GM21786 (cell line): Measurements from ENCODE around the gene ZNF500.
A peak's percentile ranks its signal among the peaks of the same experiment; 100 is the strongest.

ENCODE experiments used
- ATAC-seq: cut with Tn5 transposase; IDR thresholded peaks from one replicate; pipeline ENCODE4 v1.9.1; 2021; ENCODE audit not compliant: unreplicated experiment

Gene ZNF500

DNA sequence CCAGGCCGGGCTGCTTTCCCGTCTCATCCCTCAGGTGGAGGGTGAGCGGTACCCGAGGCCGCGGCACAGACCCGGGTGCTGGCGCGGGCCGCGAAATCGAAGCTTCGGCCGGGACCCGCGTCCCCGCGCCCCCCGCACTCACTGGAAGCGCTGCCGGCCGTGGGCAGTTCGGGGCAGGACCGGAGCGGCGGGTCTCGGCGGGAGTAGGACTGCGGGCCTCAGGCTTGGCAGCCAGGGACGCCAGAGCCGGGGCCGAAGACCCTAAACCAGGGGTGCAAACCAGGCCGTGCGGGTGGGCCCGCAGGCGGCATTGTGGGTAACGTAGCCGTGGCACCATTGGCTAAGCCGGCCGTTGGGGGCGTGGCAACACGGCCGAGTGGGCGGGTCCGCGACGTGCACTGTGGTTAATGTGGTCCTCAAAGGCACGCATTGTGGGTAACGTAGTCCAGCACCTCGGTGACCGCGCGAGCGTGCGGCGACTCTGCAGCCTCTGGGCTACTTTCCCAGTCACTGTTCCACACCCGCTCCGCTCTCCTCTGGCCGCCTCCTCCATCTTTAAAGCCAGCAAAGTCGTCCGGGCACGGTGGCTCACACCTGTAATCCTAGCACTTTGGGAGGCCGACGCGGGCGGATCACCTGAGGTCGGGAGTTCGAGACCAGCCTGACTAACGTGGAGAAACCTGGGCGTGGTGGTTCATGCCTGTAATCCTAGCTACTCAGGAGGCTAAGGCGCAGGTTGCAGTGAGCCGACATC is at the start of gene ZNF500:
TSS of gene ZNF500 (minus strand) at position 288 of the 754 bp plus-strand sequence. CDS start 1,184 bp downstream, outside the sequence.
- ATAC-seq = peak; percentile 91

DNA sequence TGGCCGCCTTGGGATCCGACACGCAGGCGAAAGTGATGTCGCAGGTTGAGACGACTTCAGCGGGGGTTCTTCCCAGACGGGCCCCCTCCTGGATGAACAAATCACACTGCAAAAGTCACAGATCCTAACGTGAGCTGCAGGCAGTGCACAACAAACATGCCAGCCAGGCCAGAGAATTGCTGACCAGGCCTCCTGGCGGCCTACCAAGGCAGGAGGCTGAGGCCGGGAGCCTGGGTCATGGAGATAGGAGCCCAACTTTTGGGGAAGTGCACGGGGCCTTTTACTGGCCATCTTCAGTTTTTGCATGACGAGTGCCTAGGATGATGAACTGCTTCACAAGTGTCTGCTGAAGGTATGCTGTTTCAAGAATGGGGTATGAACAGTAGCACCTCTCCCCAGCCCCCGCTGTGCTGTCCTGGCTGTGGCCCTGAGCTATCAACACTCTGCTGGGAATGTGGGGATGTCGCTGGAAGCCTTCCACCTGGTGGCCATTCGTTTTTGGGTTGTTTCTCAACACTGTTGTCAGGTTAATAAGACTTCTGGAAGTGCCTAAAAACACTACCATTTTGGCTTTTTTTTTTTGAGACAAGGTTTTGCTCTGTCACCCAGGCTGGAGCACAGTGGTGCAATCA is 47.7 kb upstream of the ZNF500 start:
- no peak for ATAC-seq

DNA sequence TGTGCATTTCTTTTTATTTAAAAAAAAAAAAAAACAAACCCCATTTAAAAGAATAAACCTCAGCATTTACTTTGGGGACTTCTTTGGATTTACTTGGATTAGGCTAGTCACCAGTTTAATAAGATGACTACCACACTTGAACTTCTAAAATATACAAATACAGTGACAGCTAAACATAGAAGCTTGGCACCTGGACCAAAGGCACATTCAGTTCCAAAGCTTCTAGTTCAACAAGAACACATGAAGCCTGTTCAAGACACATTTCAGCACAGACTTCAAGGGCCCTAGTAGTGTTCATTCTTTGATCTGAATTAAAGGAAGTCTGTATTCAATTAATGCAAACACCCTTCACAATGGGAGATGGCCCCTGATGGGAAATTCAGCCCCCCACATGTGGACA is 47.1 kb upstream of the ZNF500 start:
- ATAC-seq = no peak

DNA sequence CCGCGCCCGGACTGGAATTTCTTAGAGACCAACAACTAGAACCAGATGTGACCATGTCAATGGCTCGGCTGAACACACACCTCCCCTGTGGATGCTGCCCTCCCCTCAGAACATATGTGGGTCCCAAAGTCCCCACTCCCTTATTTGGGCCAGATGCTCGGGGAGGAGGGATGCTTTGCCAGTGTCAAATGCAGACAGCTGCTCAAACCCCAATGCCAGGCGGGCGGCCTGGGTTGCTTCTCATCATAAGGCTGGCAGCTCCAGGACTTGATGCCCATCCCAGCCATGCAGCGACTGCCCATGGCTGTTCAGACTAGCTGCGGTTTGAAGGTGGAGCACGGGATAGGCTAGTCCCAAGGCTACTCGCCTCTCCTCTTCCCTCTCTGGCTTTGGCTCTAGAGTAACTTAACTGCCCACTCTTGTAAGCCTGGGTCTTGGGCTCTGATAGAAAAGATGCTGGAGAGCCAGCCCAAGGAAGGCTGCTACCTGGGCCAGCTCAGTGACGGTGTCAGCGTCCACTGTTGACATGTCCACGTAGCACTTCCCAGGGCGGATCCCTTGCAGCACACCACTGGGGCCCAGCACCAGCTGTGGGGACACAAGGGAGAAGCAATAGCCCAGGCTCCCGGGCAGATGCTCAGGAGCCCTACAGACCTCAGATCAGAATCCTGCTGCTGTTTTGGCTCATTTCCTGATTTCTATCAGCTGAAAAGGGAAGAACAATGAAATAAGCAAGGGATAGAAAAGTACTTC is 46.5 kb upstream of the ZNF500 start:
- ATAC-seq = no peak

DNA sequence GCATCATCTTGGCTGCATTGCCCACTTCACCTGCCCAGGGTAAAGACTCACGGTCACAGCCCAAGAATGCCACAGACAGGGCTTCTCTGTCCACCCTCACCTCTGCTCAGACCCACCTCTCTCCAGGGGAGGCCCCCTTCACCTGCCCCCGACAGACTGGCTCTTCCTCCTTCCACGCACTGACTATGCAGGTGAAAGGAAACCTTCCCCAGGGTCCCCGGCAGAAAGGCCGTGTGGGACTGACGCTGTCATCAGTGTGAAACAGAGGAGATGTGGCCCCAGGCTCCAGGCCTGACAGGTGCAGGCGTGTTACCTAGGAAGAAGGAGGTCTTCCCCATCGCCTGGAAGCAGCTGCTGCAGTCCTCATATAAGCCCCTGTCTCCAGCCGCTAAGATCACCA is 44.8 kb upstream of the ZNF500 start:
- ATAC-seq = no peak

DNA sequence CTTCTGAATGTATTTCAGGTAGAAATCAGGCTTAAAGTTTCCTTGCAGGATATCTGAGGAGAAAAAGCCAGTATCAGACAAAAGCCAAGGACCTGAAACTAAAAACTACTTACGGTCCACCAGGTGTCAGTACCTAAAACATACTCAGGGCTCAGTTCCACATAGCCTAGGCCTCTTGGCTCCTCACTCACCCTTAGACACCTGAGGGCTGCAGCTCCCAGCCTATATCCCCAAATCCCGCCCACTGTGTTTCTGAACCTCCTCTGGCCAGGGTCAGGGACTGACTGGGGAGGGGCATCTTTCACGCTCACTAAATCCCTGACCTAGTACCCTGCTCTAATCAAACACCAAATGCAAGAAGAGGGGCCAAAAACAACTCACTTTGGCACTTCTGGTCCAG is 44.3 kb upstream of the ZNF500 start:
- no peak for ATAC-seq

DNA sequence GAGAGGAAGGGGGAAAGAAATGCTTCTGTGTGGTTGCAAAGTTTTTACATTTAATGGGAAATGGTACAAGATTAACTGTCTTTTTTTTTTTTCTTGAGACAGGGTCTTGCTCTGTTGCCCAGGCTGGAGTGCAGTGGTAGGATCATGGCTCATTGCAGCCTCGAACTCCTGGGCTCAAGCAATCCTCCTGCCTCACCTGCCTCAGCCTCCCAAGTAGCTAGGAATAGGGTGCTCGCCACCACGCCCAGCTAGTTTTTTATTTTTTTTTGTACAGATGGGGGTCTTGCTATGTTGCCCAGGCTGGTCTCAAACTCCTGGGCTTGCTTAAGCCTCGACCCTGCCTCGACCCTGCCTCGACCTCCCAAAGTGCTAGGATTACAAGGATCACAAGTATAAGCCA is 39.3 kb upstream of the ZNF500 start:
- ATAC-seq = no peak

DNA sequence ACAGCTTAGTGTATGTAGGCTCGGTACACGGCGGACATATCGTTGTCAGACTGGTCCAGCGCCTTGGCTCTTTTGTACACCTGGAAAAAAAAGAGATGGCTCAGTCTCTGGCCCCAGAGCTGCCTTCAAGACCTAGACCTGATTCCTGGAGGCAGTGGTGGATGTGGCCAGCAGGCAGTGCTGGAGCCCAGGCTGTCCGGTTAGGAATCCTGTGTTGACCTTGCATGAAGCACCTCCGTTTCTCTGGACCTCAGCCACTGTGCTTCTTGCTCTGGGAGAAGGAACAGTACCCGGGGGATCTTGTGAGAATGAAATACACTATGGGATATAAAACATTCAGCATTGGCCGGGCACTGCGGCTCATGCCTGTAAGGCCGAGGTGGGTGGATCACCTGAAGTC is 38.3 kb upstream of the ZNF500 start:
- ATAC-seq = no peak

DNA sequence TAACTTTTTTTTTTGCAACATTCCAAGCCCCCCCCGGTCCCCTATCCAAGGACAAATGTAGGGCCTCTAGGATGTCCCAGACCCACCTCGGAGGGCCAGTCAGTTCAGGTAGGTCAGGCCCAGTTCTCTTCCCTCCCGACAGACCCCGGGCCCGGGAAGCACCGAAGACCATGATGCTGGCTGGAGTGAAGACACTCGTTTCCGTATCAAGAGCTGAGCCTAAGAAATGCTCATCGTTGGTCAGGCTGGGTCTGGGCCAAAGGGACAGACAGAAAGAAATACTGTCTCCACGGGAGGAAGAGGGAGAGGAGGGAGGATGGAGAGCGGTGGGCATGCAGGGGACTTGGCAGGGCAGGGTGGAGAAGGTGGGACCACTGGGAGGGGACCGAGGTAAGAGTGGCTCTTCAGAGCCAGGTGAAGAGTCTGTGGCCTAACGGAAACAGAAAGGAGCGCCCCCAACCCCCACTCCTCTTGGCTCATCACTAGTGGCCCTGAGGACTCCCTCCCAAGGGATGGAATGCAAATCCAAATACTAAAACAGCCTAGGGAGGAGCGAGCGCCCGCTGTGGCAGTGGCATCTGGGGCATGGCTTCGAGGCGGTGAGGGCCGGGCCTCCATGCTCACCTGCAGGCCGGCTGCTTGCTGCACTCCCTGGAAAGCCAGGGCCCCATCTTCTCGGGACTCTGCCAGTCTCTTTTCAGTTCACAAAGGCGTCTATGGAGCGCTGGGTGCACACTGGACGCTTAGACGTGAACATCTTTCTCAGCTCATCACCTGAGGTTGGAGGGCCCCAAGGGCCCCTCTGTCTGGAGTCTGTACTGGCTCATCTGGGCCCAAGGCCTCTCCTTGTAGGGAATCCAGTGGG is 37.2 kb upstream of the ZNF500 start:
- no peak for ATAC-seq

DNA sequence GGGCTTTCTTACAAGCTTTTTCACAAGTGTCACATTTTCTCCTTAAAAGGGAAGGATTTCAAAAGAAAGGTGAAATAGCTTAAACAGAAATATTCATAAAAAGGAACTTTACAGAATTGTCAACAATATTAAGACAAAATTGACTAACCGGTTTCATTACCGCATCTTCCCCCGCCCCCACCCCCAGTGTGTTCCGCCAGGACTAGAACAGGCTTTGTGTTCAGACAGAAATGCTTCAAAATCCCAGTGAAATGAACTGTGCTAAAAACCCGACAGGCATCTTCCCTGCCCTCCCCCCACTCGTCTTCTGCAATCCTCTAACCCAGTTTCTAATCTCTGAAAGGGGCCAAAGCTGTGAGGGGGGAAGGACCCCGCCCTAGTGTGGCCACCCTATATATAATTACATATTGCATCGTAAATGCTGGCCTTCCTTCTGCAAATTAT is 36.5 kb upstream of the ZNF500 start:
- no peak for ATAC-seq

DNA sequence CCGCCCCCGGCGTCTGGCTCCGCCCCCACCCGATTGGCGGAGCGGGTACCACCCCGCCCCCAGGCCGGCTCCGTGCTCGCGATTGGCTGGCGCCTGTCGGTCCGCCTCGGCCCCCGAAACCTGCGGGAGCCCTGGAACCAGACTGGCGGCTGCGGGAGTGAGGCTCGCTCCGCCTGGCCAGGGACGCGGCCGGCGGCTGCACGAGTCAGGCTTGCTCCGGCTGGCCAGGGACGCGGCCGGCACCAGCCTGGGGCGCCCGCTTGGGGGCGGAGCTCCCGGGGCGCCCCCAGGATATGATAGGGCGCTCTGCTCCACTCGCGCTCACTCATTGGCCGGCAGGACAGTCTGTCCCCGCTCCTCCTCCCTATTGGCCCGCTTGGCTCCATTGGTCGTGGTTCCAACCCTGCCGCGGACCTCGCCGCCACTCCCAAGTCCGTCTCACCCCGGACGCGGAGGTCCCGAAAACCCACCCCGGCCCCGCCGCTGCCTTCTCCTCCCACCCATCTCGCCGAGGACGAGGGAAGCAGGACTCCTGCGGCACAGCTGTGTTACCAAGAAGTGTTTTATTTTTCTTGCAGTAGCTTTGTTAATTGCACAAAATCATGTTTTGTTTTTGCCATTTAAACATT is 35.8 kb upstream of the ZNF500 start:
- peak; percentile 88 for ATAC-seq

DNA sequence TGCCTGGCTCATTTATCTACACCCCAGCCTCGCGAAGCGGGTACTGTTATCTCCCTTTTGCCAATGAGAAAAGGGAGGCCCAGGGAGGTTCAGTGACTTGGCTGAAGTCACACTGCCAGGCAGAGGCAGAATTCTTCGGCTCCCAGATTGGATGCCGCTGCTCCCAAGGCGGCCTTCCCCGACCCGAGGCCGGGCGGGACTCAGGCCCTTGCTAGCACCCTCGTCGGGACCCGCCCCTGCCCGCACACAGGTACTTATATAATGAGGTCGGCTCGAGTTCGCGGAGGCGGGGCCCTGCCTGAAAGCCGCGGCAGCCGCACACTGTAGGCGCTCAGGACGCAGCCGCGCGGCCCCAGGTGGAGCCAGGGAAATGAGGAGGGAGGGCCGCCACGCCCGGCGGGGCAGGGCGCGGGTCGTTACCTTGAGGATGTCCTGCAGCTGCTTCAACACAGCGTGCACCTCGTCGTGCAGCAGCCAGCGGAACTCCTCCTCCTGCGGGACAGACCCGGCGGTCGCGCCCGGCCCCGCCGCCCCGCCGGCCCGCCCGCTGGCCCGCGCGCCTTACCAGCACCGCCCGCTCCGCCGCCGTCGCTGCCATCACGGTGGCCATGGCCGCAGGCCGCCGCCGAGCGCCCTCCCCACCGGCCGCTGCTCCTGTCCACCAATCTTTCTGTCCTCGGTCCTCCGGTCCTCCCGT is 35.1 kb upstream of the ZNF500 start, which contains the start of gene ROGDI:
TSS of gene ROGDI (minus strand) at position 672 of the 697 bp plus-strand sequence. CDS start at position 610, 62 bp downstream.
- ATAC-seq = peak; percentile 59

DNA sequence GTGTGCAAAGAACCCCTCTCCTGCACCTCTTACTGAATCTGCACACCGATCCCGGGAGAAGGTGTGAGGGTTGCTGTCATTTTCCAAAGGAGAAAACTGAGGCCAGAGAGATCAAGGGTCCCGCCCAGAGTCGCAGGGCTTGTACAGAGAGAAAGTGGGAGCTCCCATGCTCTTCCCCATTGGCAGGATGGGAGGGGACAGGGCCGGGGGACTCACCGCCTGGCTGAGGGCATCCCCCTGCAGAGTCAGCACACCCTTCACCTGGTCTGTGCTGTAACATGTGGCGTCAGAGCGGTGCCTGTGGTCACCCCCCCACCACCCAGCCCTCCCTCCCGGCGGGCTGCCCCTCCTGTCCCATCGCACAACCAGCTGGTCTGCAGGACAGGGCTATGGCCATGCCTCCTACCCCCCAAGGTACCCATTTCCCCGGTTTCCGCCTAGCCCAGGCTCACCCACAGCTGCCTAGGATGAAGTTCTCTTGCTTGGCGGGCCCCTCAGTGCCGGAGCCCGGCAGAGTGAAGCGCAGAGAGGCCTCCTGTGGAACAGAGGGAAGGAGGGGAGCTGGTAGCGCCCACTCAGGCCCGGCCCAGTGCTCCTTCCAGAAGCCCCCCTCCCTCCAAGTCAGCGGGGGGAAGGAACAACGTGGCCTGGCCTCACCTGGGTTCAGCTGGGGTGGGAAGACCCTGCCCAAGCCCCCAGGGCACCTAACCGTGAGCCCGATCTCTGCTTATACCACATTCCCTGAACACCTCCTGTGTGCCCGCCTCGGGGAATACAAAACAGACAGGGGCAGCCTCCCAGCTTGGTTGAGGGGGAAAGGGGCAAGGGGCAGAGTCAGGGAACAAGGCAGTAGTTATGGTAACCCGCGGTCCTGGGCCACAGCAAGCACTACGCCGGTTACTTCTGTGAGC is 34.3 kb upstream of the ZNF500 start:
- no peak for ATAC-seq

DNA sequence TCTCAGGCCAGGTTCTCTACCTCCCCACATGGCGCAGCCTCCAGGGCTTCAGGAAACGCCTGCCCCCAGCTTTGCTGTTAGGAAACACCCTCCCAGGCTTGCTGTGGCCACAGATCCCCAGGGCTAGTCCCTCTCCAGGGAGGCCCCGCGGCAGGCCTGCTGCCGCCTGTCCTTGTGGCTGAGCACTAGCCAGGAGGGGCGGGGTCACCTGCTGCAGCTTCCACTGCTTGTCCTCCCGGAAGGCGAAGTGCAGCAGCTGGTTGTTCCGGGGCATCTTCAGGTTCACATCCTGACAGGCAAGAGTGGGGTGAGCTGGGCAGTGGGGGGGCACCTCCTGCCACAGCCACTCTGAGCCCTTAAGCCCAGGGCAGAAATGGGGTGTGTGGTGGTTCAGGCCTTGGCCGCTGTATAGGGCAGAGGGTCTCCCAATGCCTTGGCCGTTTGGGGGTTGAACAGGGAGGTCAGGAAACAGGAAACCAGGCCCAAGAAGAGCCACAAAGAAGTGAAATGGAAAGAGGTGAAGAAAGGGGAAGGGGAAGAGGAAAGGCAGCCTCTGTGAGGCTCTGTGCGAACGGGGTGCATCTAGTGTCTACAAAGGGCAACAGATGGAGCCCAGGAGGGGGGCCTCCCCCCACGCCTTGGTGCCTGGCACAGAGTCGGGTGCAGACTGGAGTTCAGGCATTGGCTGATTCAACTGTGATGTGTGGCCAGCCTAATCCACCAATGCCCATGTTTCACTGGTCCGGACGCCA is 33.5 kb upstream of the ZNF500 start:
- no peak for ATAC-seq

DNA sequence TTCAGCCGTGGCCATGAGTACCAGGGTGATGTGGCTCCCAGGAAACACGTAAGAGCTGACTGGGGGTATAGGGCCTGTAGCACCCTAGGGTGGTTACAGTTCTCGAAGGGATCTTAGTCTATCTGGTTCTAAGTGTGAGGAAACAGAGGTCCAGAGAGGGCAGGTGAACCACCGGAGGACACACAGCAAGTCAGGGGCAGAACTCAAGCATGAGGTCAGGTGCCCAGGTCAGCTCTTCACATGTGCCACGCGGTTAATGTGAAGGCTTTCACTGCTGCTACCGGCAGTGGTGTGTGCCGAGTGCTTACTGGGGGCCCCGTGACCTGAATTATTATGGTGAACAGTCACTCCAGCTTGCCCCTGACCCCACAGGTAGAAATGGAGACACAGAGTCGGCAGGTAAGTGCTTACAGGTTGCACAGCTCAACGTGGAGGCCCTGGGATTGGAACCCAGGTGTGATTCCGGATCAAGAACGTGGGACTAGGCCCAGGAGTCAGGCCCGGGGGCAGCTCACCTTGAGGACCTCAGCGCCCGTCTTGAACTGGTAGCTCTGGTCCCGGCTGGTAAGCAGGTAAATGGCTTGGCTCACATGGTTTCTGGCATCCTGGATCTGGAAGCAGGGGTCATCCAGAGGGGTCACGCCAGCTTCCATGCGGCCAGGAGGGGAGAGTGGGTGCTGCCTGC is 32.4 kb upstream of the ZNF500 start:
- no peak for ATAC-seq

DNA sequence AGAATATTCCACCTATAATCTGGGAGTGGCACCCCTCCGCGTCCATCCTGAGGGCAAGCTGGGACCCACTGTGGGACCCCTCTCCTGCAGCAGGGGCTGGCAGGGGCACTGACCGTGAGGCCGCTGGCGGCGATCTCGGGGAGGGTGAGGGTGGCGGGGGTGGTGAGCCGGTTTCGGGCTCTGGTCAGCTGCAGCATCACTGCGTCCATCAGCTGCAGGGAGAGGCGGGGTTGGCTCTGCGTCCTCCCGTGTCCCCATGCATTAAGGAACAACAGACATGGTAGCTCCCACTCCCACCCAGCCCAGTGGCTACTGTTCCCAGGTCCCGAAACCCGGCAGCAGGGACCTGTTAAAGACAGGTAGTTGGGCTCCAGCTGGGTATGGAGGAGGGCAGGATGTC is 31.5 kb upstream of the ZNF500 start:
- no peak for ATAC-seq

DNA sequence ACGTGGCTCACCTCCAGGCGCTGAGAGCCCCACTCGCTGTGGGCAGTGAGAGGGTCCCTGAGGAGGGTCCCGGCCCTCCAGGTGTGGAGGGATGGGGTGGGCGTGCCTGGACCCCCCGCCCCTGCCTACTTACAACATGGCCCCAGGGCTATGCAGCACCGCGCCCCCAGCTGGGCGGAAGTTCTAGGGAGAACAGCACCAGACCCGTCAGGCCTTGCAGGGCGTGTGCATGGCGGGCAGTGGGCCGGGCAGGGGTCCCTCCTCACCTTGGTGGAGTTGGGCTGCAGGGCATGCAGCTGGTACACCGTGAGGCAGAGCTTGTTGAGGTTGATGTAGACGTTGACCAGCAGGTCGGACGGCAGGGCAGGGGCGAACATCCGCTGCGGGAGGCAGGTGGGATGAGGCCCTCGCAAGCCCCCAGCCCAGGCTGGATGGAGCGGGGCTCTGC is 30.9 kb upstream of the ZNF500 start:
- ATAC-seq = no peak
